Activated CD4-positive, alpha-beta T cell treated with anti-CD3 and anti-CD28 coated beads, Interleukin-10, Interleukin-2, amounts not matched to agents 100 ng/mL and 50 ng/mL, durations not matched to agents 16 hours and 8 hours (primary cell): Measurements from ENCODE around the gene KCNQ1.
"Not testable (repeated sequence)": the region's sequence is repeated elsewhere in the genome, so short reads cannot be mapped to it uniquely, and the experiment has no call there.

Source experiments
- DNase-seq: peaks from one replicate; pipeline ENCODE4 v3.0.0-alpha.2; 2020

The KCNQ1 gene

GRCh38 chr11:2631161-2631560 lies 186.4 kb downstream of the KCNQ1 start:
- no peak for DNase-seq

GRCh38 chr11:2639763-2640162 lies 195.0 kb downstream of the KCNQ1 start:
- DNase-seq: not testable (repeated sequence)

- DNase-seq: no peak
Measured at GRCh38 chr11:2641623-2642022, 196.8 kb downstream of the KCNQ1 start.

- no peak for DNase-seq
Measured at GRCh38 chr11:2643746-2644145, 198.9 kb downstream of the KCNQ1 start.

- no peak for DNase-seq
Measured at GRCh38 chr11:2644844-2645778, 200.3 kb downstream of the KCNQ1 start.

- DNase-seq: no peak
Measured at GRCh38 chr11:2645779-2646118, 200.9 kb downstream of the KCNQ1 start.

GRCh38 chr11:2647167-2647566 lies 202.4 kb downstream of the KCNQ1 start:
- DNase-seq: no peak

- DNase-seq: no peak
Measured at GRCh38 chr11:2647953-2648352, 203.1 kb downstream of the KCNQ1 start.

- DNase-seq: no peak
Measured at GRCh38 chr11:2649400-2649799, 204.6 kb downstream of the KCNQ1 start.

GRCh38 chr11:2649848-2650247 lies 205.0 kb downstream of the KCNQ1 start:
- no peak for DNase-seq

GRCh38 chr11:2650343-2650867 lies 205.6 kb downstream of the KCNQ1 start:
- DNase-seq: no peak

- DNase-seq: no peak
Measured at GRCh38 chr11:2651054-2651617, 206.3 kb downstream of the KCNQ1 start.

- no peak for DNase-seq
Measured at GRCh38 chr11:2651826-2652271, 207.0 kb downstream of the KCNQ1 start.

- DNase-seq: no peak
Measured at GRCh38 chr11:2652333-2653197, 207.8 kb downstream of the KCNQ1 start.

GRCh38 chr11:2653198-2653551 lies 208.4 kb downstream of the KCNQ1 start:
- DNase-seq: no peak

- DNase-seq: no peak
Measured at GRCh38 chr11:2653930-2654739, 209.3 kb downstream of the KCNQ1 start.

- no peak for DNase-seq
Measured at GRCh38 chr11:2655016-2655719, 210.4 kb downstream of the KCNQ1 start.

GRCh38 chr11:2655834-2656622 lies 211.2 kb downstream of the KCNQ1 start:
- no peak for DNase-seq

- DNase-seq: no peak
Measured at GRCh38 chr11:2656859-2657258, 212.1 kb downstream of the KCNQ1 start.

GRCh38 chr11:2657697-2658284 lies 213.0 kb downstream of the KCNQ1 start:
- no peak for DNase-seq
